Testis (tissue), 3 donors: ENCODE results near the gene DHODH. TPM values are rescaled to one million over a fixed set of nuclear protein-coding genes. Genes with fewer than 3 reads are reported as not detected.
"Not testable (repeated sequence)": the region's sequence is repeated elsewhere in the genome, so short reads cannot be mapped to it uniquely, and the experiment has no call there.

ENCODE experiments used
- DNase-seq: peaks from one replicate; pipeline ENCODE4 v3.0.0-alpha.2; 2019
- H3K27ac ChIP-seq, 2 donors: fragments of 200-600 bp; sonication (generic); one replicate each; pipeline ENCODE4 v1.5.1; 2019
- H3K27me3 ChIP-seq: fragments of 200-600 bp; sonication (generic); one replicate; pipeline ENCODE4 v1.5.1; 2019
- H3K36me3 ChIP-seq: fragments of 200-600 bp; sonication (generic); one replicate; pipeline ENCODE4 v1.5.1; 2017; ENCODE audit warnings: low read depth; ENCODE audit errors: missing control alignments
- H3K4me1 ChIP-seq: fragments of 200-600 bp; sonication (generic); one replicate; pipeline ENCODE4 v1.5.1; 2019
- H3K4me3 ChIP-seq, 2 donors: fragments of 200-600 bp; sonication (generic); one replicate each; pipeline ENCODE4 v1.5.1; 2017 to 2019
- H3K9me3 ChIP-seq: fragments of 200-600 bp; sonication (generic); one replicate; pipeline ENCODE4 v1.5.1; 2017
- POLR2A ChIP-seq: fragments of 450-650 bp; IDR thresholded peaks from one replicate; pipeline ENCODE4 v1.6.1; 2017; ENCODE audit warnings: antibody characterized with exemption, mild to moderate bottlenecking, moderate library complexity
- WGBS, 2 donors: methylation state at CpG; one replicate each; pipeline ENCODE4 v1.1.5; 2018; 5-methylcytosine and 5-hydroxymethylcytosine counted together
- intact Hi-C: fragments of 100-400 bp; cut with DNase I; formaldehyde crosslinking; loops from one replicate; pipeline ENCODE4 v1.15.1; 2023; ENCODE audit warnings: low total_unique reads
- polyA plus RNA-seq: library from polyadenylated mRNA; stranded (reverse); fragments of 350-450 nt; fragmentation: Illumina TruSeq; extraction: RNeasy Lipid Tissue Mini Kit (QIAGEN cat#74804); gene quantifications from one replicate; pipeline ENCODE4 v1.2.3, GENCODE V29; 2014; ENCODE audit warnings: low read depth, low replicate concordance; ENCODE audit not compliant: insufficient read depth
- total RNA-seq, 2 donors: library from RNA; depleted of rRNA; stranded (reverse); fragments of >200 nt; gene quantifications; one replicate each; pipeline ENCODE4 v1.2.3, GENCODE V29; 2016
- TF ChIP-seq, protein P1 (sequence below), 3 experiments: fragments of 450-650 bp in 2 of 3; fragments of 200-600 bp in 1 of 3; sonication (generic) in 1 of 3; IDR thresholded peaks; one replicate each; pipeline ENCODE4 v1.5.1; 2016 to 2019; ENCODE audit warnings: antibody characterized with exemption in 3 of 3, mild to moderate bottlenecking in 2 of 3, moderate library complexity in 1 of 3

DHODH gene
- total and polyA plus RNA-seq, 3 donors from 2014 or later, result 7.8 to 11.4 (median 9.1) TPM

DNA sequence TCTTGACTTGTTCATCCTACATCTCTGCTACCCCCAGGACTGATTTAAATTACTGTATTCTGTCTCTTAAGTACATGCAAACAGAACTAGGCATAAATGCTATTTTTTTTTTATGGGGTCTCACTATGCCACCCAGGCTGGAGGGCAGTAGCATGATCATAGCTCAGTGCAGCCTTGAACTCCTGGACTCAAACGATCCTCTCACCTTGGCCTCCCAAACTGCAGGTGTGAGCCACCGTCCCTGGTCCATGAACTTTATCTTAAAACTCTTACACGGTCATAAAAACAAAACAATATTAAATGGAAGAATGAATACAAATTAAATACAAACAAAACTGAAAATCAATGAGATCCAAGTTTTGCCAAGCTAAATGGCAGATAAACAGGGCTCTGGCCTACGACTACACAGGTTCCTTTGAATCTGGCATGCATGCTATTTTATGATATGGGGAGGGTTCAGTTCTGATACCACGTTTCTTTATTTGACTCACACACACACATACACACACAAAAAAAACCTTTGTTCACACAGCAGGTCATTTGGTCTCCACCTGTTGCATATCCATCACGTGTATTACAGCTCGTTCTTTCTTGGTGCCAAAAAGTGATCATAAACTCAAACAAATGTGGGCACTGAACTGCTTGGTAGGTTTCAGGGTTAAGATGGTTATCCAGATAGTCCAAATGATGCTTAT lies 7.2 kb upstream of the DHODH start:
- no peak for TF ChIP-seq POLR2A
- TF ChIP-seq, protein P1, sequence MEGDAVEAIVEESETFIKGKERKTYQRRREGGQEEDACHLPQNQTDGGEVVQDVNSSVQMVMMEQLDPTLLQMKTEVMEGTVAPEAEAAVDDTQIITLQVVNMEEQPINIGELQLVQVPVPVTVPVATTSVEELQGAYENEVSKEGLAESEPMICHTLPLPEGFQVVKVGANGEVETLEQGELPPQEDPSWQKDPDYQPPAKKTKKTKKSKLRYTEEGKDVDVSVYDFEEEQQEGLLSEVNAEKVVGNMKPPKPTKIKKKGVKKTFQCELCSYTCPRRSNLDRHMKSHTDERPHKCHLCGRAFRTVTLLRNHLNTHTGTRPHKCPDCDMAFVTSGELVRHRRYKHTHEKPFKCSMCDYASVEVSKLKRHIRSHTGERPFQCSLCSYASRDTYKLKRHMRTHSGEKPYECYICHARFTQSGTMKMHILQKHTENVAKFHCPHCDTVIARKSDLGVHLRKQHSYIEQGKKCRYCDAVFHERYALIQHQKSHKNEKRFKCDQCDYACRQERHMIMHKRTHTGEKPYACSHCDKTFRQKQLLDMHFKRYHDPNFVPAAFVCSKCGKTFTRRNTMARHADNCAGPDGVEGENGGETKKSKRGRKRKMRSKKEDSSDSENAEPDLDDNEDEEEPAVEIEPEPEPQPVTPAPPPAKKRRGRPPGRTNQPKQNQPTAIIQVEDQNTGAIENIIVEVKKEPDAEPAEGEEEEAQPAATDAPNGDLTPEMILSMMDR (IDR thresholded peaks at IDR 0.05), result no peak
- H3K27me3 ChIP-seq, result no peaks in the 10 kb centered on the region
- H3K36me3 ChIP-seq, result no peaks in the 10 kb centered on the region
- DNase-seq, result no peak
- WGBS, 2 donors, result 51 to 55% methylated on average over 7 of the region's 7 CpGs
- intact Hi-C loops, result no loop called here
- no peak overlapping the region for H3K27ac ChIP-seq
- H3K9me3 ChIP-seq, result no peaks in the 10 kb centered on the region
- H3K4me3 ChIP-seq, result no peak overlapping the region
- H3K4me1 ChIP-seq, result no peaks in the 10 kb centered on the region

DNA sequence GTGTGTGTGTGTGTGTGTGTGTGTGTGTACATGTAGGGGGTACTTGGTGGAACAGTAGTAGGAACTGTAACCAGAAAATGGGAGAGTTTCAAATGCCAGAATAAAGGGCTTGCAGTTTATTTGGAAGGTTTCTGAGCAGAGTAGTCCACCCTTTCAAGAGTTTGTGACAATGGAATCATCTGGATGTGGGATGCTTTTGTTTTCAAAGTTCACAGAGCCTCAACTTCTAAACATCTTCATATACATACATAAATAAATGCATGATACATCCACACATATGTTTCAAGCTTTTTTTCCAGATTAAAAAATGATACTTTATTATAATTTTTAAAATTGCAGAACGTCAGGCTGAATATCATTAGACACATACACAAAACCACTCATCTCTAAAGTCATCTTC lies 5.9 kb upstream of the DHODH start:
- DNase-seq, result no peak
- H3K27me3 ChIP-seq, result no peaks in the 10 kb centered on the region
- no peaks in the 10 kb centered on the region for H3K36me3 ChIP-seq
- H3K27ac ChIP-seq, result no peak overlapping the region
- no peaks in the 10 kb centered on the region for H3K4me1 ChIP-seq
- TF ChIP-seq, protein P1 (IDR thresholded peaks at IDR 0.05), result no peak
- TF ChIP-seq POLR2A, result no peak
- H3K4me3 ChIP-seq, result no peak overlapping the region
- no peaks in the 10 kb centered on the region for H3K9me3 ChIP-seq
- intact Hi-C loops, result no loop called here
- 53 to 55% methylated on average over 1 of the region's 1 CpG for WGBS, 2 donors

DNA sequence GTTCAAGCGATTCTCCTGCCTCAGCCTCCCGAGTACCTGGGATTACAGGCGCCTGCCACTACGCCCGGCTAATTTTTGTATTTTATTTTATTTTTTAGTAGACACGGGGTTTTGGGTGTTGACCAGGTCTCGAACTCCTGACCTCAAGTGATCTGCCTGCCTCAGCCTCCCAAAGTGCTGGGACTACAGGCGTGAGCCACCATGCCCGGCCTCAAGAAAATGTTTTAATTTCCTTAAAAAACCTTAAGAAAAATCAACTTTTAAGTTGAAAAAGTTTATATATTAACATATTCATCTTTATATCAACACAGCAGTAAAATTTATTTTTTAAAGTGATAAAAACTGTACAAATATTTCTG lies 500 bp upstream of the DHODH start:
- H3K27me3 ChIP-seq, DNase-seq, H3K36me3 ChIP-seq, intact Hi-C loops, H3K9me3 ChIP-seq, H3K4me1 ChIP-seq: not testable (repeated sequence)
- WGBS, 2 donors, result 56% methylated on average over 9 of the region's 9 CpGs
- Histone ChIP-seq H3K27ac (peak overlapping the region in 1 of 2 donors; percentile 66), H3K4me3 (peak overlapping the region in 1 of 2 donors; percentile 36)

DNA sequence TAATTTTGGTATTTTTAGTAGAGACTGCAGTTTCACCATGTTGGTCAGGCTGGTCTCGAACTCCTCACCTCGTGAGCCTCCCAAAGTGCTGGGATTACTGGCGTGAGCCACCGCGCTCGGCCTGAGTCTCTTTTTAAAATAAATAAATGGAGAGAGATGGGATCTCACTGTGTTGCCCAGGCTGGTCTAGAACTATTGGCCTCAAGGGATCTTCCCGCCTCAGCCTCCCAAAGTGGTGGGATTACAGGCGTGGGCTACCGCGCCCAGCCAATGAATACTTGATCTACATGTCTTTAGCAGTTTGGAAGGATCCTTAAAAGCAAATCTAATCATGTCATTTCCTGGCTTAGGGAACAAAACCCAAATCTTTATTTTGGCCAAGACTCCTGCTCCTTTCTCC lies 1.2 kb downstream of the DHODH start:
- TF ChIP-seq, protein P1 (IDR thresholded peaks at IDR 0.05), result no peak
- no peak for TF ChIP-seq POLR2A
- Histone ChIP-seq H3K4me3 (no peak overlapping the region), H3K36me3 (no peaks in the 10 kb centered on the region), H3K4me1 (peaks cover 13% of the 10 kb centered on the region), H3K27ac (no peak overlapping the region), H3K9me3 (no peaks in the 10 kb centered on the region), H3K27me3 (no peaks in the 10 kb centered on the region)
- no peak for DNase-seq
- intact Hi-C loops, result no loop called here
- WGBS, 2 donors, result 52 to 64% methylated on average over 10 of the region's 10 CpGs

DNA sequence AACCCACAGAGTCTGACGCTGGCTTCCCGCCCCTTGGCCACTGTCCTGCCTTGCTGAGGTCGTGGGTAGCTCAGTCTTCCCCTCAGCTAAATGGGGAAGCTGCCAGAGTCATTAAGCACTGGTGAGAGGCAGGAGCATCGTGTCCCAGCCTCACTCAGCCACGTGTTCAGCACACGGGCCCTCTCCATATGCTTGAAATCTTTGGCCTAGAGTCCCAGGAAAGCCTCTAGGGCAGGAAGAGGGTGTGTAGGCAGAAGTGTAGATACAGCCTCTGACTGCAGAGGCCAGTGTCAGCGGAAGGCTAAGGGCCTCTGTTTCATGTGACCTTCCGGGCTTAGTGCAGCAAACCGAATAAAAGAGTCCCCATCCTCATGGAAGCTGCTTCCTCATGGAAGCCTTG lies 4.1 kb downstream of the DHODH start:
- no peaks in the 10 kb centered on the region for H3K36me3 ChIP-seq
- DNase-seq, result no peak
- no peaks in the 10 kb centered on the region for H3K27me3 ChIP-seq
- TF ChIP-seq, protein P1 (IDR thresholded peaks at IDR 0.05), result no peak
- no peak overlapping the region for H3K27ac ChIP-seq
- peaks cover 13% of the 10 kb centered on the region for H3K4me1 ChIP-seq
- 64 to 77% methylated on average over 7 to 9 of the region's 9 CpGs for WGBS, 2 donors
- no peak overlapping the region for H3K4me3 ChIP-seq
- H3K9me3 ChIP-seq, result no peaks in the 10 kb centered on the region
- intact Hi-C loops, result no loop called here
